Bronchial epithelial cell (primary cell): Measurements from ENCODE around the gene SPG11. TPM values are rescaled to one million over a fixed set of nuclear protein-coding genes. Genes with fewer than 3 reads are reported as not detected.

ENCODE experiments used
- DNase-seq: peaks from one replicate; pipeline ENCODE4 v3.0.0-alpha.2; 2010; ENCODE audit warnings: low read depth
- FAIRE-seq: peaks from 2 replicates; lab custom pipeline; 2011; peaks lifted over from hg19 to GRCh38; lab: Jason Lieb, UNC
- H3K27me3 ChIP-seq: 2 replicates; pipeline ENCODE4 v1.5.1; 2011; ENCODE audit warnings: low read length; ENCODE audit not compliant: control insufficient read depth, insufficient read depth
- H3K36me3 ChIP-seq: 2 replicates; pipeline ENCODE4 v1.5.1; 2011; ENCODE audit warnings: low read length; ENCODE audit not compliant: control insufficient read depth, insufficient read depth
- H3K4me3 ChIP-seq: 2 replicates; pipeline ENCODE4 v1.5.1; 2011; ENCODE audit warnings: mild to moderate bottlenecking, low read depth, low read length, control low read depth
- CTCF ChIP-seq: IDR thresholded peaks from 2 replicates; pipeline ENCODE4 v1.5.1; 2011; ENCODE audit warnings: mild to moderate bottlenecking, moderate library complexity, low read length, control low read depth, inconsistent platforms; ENCODE audit not compliant: insufficient read depth, severe bottlenecking
- total RNA-seq: library from RNA; depleted of rRNA; stranded (reverse); fragments of >200 nt; gene quantifications from 2 replicates; pipeline ENCODE4 v1.2.1, GENCODE V29; 2014

SPG11 gene
- total RNA-seq, 1 donor from 2014 or later, result 49.8 TPM

- H3K27me3 ChIP-seq, result no peaks in the 10 kb centered on the region
- FAIRE-seq, result no peak
- TF ChIP-seq CTCF, result no peak
- no peak for DNase-seq
- H3K4me3 ChIP-seq, result no peak overlapping the region
- peaks cover 1% of the 10 kb centered on the region for H3K36me3 ChIP-seq
Observed at GRCh38 chr15:44623178-44623577, 40.3 kb downstream of the SPG11 start.

GRCh38 chr15:44620081-44620480 is 43.4 kb downstream of the SPG11 start:
- no peak for FAIRE-seq
- DNase-seq, result no peak
- Histone ChIP-seq H3K27me3 (no peaks in the 10 kb centered on the region), H3K4me3 (no peak overlapping the region), H3K36me3 (peaks cover 1% of the 10 kb centered on the region)
- TF ChIP-seq CTCF, result no peak

GRCh38 chr15:44616974-44617373 is 46.5 kb downstream of the SPG11 start:
- DNase-seq (no peak), FAIRE-seq (no peak)
- H3K27me3 ChIP-seq, result no peaks in the 10 kb centered on the region
- peaks cover 3% of the 10 kb centered on the region for H3K36me3 ChIP-seq
- no peak overlapping the region for H3K4me3 ChIP-seq
- no peak for TF ChIP-seq CTCF

- FAIRE-seq (no peak), DNase-seq (no peak)
- TF ChIP-seq CTCF, result no peak
- no peaks in the 10 kb centered on the region for H3K27me3 ChIP-seq
- H3K4me3 ChIP-seq, result no peak overlapping the region
- peaks cover 10% of the 10 kb centered on the region for H3K36me3 ChIP-seq
Observed at GRCh38 chr15:44606740-44607139, 56.7 kb downstream of the SPG11 start.

- Histone ChIP-seq H3K36me3 (peaks cover 12% of the 10 kb centered on the region), H3K27me3 (no peaks in the 10 kb centered on the region), H3K4me3 (no peak overlapping the region)
- TF ChIP-seq CTCF, result no peak
- DNase-seq, result no peak
- no peak for FAIRE-seq
Observed at GRCh38 chr15:44603126-44603525, 60.3 kb downstream of the SPG11 start.

- no peak for TF ChIP-seq CTCF
- DNase-seq (no peak), FAIRE-seq (no peak)
- no peaks in the 10 kb centered on the region for H3K27me3 ChIP-seq
- peaks cover 7% of the 10 kb centered on the region for H3K36me3 ChIP-seq
- H3K4me3 ChIP-seq, result no peak overlapping the region
Observed at GRCh38 chr15:44598892-44599291, 64.6 kb downstream of the SPG11 start.
